Stimulated activated CD8-positive, alpha-beta memory T cell treated with anti-CD3 and anti-CD28 coated beads, Interleukin-15, amount 100 ng/mL, for 4 hours (primary cell): Measurements from ENCODE around the gene NASP.
"Not testable (repeated sequence)": the region's sequence is repeated elsewhere in the genome, so short reads cannot be mapped to it uniquely, and the experiment has no call there.

Experiments used
- DNase-seq, 2 donors: peaks; one replicate each; pipeline ENCODE4 v3.0.0-alpha.2; 2020; ENCODE audit warnings: low read depth in 2 of 2

Gene NASP

GRCh38 chr1:45570631-45571030, 13.2 kb upstream of the NASP start:
- no peak for DNase-seq

DNA sequence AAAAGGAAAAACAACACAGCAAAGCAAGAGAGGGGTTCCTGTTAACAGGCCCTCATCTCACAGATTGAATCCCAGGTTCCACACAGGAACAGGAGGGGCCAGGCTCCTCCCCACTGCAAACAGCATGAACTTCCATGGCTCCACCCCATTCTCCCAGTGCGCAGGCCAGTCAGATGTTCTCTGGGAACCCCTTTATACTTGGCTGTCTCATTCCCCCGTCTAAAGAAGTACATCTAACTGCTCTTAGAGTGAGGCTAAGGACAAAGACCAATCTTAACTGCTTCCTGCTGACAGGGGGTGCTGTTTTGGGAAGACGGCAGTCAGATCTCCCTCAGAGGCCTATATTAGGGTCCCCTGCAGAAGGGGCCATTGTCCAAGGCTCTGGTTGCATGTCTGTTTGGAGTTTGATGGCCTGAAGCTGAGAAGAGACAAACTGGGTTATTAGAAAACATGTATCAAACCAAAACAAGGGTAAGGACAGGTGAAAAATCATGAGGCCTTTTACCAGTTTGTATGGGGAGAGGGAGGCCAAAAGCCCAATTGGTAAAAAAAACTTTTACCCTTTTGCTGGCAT, 10.5 kb upstream of the NASP start:
- DNase-seq, result no peak

GRCh38 chr1:45574105-45574626, 9.7 kb upstream of the NASP start:
- no peak for DNase-seq

DNA sequence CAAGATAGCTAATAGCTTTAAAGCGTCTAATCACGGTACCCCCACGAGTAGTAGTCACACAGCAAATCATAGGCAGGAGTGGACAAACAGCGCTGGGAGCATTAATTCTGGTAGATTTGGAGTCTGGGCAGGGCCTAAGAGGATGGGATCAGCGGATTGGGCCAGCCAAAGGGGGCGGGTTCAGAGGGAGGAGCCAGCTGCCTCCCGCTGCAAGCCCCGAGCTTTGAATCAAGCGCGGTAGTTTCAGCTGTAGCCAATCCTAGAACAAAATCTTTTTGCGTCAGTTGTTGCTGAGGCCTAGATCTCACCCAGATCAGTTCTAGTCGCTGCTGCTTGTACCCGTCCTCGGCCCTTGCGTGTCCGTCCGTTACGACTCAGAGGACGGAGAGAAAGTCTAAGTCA, 576 bp upstream of the NASP start:
- peak; percentile 82 to 93 for DNase-seq

- DNase-seq, result peak; percentile 72 to 74
These were observed 689 bp downstream of the NASP start for GRCh38 chr1:45584351-45585109.

DNA sequence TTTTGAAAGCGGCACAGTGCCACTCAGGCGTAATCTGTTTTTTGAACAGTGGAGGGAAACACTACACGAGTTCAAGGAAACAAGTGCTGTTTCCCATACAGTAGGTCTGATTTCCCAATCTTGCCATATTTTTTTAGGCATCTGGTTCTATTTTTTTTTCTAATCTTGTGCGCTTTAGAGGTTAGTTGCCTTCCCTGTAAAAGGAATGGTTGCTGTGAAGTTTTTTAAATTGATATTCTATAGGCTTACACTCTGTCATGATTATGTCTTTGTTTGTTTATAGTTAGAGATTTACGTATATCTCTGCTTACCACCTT, 1.2 kb downstream of the NASP start:
- DNase-seq, result no peak

GRCh38 chr1:45585496-45586075, 1.7 kb downstream of the NASP start:
- no peak for DNase-seq

DNA sequence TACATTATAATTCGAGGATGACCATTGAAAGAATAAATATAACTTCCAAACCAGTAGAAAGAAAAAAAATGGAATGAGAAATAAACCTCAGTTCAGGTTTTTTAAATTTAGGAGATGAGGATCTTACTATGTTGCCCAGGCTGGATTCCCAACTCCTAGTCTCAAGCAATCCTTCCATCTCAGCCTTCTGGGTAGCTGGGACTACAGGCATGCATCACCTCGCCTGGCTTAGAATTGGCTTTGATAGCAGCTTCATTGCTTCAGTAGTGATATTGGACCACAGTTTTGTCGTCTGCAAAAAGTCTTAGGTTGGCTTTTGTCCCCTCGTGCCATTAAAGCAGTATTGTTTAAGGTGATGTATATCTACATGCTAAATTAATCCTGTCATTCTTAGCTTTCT, 2.9 kb downstream of the NASP start:
- DNase-seq, result no peak

DNA sequence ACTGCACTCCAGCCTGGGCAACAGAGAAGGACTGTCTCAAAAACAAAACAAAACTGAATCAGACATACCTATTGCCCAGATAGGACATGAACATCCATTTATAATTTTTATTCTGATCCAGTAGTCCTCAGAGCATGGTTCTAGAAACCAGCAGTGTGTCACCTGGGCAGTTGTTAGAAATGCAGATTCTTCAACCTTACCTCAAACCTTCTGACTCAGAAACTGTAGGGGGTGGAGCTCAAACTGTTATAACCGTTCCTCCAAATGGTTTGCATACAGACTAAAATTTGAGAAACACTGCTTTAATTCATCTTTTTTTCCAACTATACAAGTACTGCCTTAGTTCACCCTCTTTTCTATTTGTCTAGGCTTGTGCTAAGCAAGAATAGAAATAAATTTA, 6.0 kb downstream of the NASP start:
- DNase-seq, result no peak

GRCh38 chr1:45594412-45594811, 10.6 kb downstream of the NASP start:
- no peak for DNase-seq

- not testable (repeated sequence) for DNase-seq
These were observed 12.9 kb downstream of the NASP start for GRCh38 chr1:45596765-45597164.

GRCh38 chr1:45604239-45604638, 20.4 kb downstream of the NASP start:
- no peak for DNase-seq

DNA sequence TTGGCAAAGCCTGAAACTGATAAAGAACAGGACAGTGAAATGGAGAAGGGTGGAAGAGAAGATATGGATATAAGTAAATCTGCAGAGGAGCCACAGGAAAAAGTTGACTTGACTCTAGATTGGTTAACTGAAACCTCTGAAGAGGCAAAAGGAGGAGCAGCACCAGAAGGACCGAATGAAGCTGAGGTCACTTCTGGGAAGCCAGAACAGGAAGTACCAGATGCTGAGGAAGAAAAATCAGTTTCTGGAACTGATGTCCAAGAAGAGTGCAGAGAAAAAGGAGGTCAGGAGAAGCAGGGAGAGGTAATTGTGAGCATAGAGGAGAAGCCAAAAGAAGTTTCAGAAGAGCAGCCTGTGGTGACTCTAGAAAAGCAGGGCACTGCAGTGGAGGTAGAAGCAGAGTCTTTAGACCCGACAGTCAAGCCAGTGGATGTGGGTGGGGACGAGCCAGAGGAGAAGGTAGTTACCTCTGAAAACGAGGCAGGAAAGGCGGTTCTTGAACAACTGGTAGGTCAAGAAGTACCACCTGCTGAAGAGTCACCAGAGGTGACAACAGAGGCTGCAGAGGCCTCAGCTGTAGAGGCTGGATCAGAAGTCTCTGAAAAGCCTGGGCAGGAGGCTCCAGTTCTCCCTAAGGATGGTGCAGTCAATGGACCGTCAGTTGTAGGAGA, 23.7 kb downstream of the NASP start:
- no peak for DNase-seq

DNA sequence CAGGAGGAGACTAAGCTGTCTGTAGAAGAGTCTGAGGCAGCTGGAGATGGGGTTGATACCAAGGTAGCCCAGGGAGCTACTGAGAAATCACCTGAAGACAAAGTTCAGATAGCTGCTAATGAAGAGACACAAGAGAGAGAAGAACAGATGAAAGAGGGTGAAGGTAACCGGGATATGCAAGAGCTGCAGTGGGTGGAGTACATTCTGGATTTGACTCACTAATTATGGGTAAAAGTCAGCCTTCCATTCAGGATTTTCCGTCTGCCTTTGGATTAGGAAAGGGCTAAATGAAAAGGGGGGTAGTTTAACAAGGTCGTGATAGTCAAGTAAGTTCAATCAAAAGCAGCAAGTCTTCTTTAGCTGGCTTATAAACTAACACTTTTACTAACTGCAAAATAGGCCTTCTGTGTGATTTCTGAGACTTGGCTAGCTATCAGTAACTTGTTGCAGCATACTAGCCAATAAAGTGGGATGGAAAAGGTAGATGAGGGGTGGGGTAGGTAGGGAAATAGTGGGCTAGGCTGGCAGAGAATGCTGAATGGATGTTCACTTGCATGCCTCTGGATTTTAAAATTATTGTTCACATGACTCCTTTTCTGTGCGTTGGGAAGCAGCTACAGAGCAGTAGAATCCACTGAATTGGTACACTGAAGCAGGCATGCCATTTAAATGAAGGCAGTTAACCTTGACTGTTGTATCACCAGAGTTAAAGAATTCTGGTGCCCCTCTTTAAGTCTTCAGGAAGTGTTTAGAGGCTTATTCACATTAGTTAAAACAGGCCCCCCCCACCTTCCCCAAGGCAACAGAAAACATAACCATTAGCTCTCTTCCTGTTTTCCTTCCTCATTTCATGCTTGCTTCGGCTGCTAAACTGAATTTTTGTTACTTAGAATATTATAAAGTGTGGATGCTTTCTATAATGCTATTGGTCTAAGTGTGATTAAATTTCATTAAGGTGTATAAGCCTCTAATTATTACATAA, 24.6 kb downstream of the NASP start:
- DNase-seq, result no peak

DNA sequence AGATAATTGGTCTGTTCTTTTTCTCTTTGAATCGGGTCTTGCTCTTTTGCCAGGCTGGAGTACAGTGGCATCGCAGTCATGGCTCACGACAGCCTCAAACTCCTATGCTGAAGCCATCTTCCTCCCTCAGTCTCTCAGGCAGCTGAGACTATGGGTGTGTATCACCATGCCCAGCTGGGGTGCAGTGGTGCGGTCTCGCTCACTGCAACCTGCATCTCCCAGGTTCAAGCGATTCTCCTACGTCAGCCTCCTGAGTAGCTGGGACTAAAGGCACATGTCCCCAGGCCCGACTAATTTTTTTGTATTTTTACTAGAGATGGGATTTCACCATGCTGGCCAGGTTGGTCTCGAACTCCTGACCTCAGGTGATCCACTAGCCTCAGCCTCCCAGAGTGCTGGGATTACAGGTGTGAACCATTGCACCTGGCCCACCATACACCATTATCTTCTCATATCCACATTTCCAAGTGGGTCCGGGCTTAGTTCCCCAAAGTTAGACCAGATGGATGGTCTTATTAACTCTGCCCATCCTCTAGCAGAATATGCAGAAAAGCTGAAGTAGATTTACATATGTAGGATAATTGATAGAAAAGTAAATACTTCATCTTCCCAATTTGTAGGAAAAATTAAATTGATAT, 26.9 kb downstream of the NASP start:
- no peak for DNase-seq

GRCh38 chr1:45612941-45613579, 29.2 kb downstream of the NASP start:
- no peak for DNase-seq

GRCh38 chr1:45615885-45616284, 32.0 kb downstream of the NASP start:
- no peak for DNase-seq

DNA sequence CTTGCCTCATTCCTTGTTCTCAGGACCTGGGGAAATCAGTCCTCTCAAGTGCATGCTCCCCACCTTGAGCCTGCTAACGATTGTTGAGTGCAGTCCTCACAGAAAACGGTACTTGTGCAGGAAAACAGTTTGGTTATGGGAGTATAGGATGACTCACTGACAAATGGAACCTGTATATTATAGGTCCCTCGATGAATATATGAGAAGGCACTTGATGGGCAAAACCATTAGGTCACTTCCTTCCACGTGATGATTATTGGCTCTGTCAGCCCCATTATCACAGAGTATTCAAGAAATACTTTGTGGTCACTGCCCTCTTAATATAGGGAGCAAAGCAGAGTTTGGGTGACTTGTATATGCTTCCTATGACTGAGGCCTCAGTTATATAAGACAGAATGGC, 33.8 kb downstream of the NASP start:
- DNase-seq, result no peak

- DNase-seq, result no peak
These were observed 35.5 kb downstream of the NASP start for GRCh38 chr1:45619149-45619921.
